IMR-90 (cell line): ENCODE data around the gene IL17B. TPM values are rescaled to one million over a fixed set of nuclear protein-coding genes. Genes with fewer than 3 reads are reported as not detected.

Experiments used
- ATAC-seq: fragments of 200-7000 bp; cut with Tn5 transposase; 2 replicates; pipeline ENCODE4 v1.9.1; 2020; ENCODE audit warnings: low read depth, mild to moderate bottlenecking, moderate library complexity
- BruUV-seq: library from RNA; stranded (reverse); fragments of 400-500 nt; replicated peaks from 2 replicates; lab custom pipeline; 2021; lab: Mats Ljungman, UMichigan
- CTCF ChIA-PET: fragments of 300-600 bp; formaldehyde crosslinking; extraction: SDS; loops from one replicate; lab custom pipeline; 2021; ENCODE audit warnings: antibody characterized with exemption; lab: Yijun Ruan, JAX
- POLR2A ChIA-PET: fragments of 300-600 bp; sonication (Branson Sonifier 250); formaldehyde crosslinking; loops from one replicate; lab custom pipeline; 2022; ENCODE audit warnings: antibody characterized with exemption; ENCODE audit not compliant: unreplicated experiment; lab: Charles Lee
- DNase-seq: peaks from one replicate; pipeline ENCODE4 v3.0.0; 2013
- H2AFZ ChIP-seq: replicated peaks from 2 replicates; pipeline ENCODE3; 2013; ENCODE audit warnings: low read length, mild to moderate bottlenecking; ENCODE audit not compliant: poor library complexity
- H2AK5ac ChIP-seq: 2 replicates; pipeline ENCODE4 v1.6.1; 2013; ENCODE audit warnings: low read depth, low read length, inconsistent platforms
- H2AK9ac ChIP-seq: replicated peaks from 2 replicates; pipeline ENCODE3; 2013; ENCODE audit warnings: mild to moderate bottlenecking, low read depth, low read length, moderate library complexity; ENCODE audit not compliant: poor library complexity
- H2BK120ac ChIP-seq: 2 replicates; pipeline ENCODE4 v1.6.1; 2013; ENCODE audit warnings: low read depth, low read length, inconsistent platforms
- H2BK15ac ChIP-seq: 3 replicates; pipeline ENCODE4 v1.6.1; 2013; ENCODE audit warnings: low read depth, low read length, inconsistent platforms
- H2BK20ac ChIP-seq: 2 replicates; pipeline ENCODE4 v1.6.1; 2013; ENCODE audit warnings: low read depth, mild to moderate bottlenecking, inconsistent platforms, low read length, moderate library complexity
- H2BK5ac ChIP-seq: 2 replicates; pipeline ENCODE4 v1.6.1; 2013; ENCODE audit warnings: mild to moderate bottlenecking, low read depth, low read length, inconsistent platforms; ENCODE audit not compliant: poor library complexity, severe bottlenecking
- H3K14ac ChIP-seq: replicated peaks from 2 replicates; pipeline ENCODE4 v1.6.1; 2013; ENCODE audit warnings: low read depth, low read length, inconsistent platforms
- H3K18ac ChIP-seq: 2 replicates; pipeline ENCODE4 v1.6.1; 2013; ENCODE audit warnings: low read depth, low read length, control low read depth
- H3K23ac ChIP-seq: 2 replicates; pipeline ENCODE4 v1.6.1; 2013; ENCODE audit warnings: low read depth, low read length, inconsistent platforms
- H3K27ac ChIP-seq: 2 replicates; pipeline ENCODE4 v1.5.1; 2013; ENCODE audit warnings: mild to moderate bottlenecking, control low read depth, low read length; ENCODE audit not compliant: insufficient read depth
- H3K27me3 ChIP-seq: 2 replicates; pipeline ENCODE4 v1.6.1; 2013; ENCODE audit warnings: low read length; ENCODE audit not compliant: control insufficient read depth, insufficient read depth
- H3K36me3 ChIP-seq: 2 replicates; pipeline ENCODE4 v1.6.1; 2013; ENCODE audit warnings: low read length, mixed read lengths; ENCODE audit not compliant: control insufficient read depth, insufficient read depth
- H3K4ac ChIP-seq: 2 replicates; pipeline ENCODE4 v1.6.1; 2013; ENCODE audit warnings: low read depth, low read length, inconsistent platforms
- H3K4me1 ChIP-seq: 2 replicates; pipeline ENCODE4 v1.6.1; 2013; ENCODE audit warnings: low read length, mixed read lengths; ENCODE audit not compliant: control insufficient read depth, insufficient read depth
- H3K4me2 ChIP-seq: 2 replicates; pipeline ENCODE4 v1.6.1; 2013; ENCODE audit warnings: low read depth, mild to moderate bottlenecking, control low read depth, low read length, moderate library complexity
- H3K4me3 ChIP-seq: 2 replicates; pipeline ENCODE4 v1.5.1; 2013; ENCODE audit warnings: low read depth, mild to moderate bottlenecking, control low read depth, low read length, moderate library complexity; ENCODE audit not compliant: insufficient read depth
- H3K56ac ChIP-seq: 2 replicates; pipeline ENCODE4 v1.6.1; 2013; ENCODE audit warnings: low read length, inconsistent platforms; ENCODE audit not compliant: insufficient read depth; ENCODE audit errors: extremely low read depth
- H3K79me1 ChIP-seq, 2 experiments: 2 replicates each; pipeline ENCODE4 v1.6.1; 2013; ENCODE audit warnings: low read length in 2 of 2, inconsistent platforms in 1 of 2, low read depth in 1 of 2
- H3K9ac ChIP-seq: 2 replicates; pipeline ENCODE4 v1.6.1; 2013; ENCODE audit warnings: low read depth, low read length, control low read depth
- H3K9me1 ChIP-seq: 2 replicates; pipeline ENCODE4 v1.6.1; 2013; ENCODE audit warnings: low read length, inconsistent platforms; ENCODE audit not compliant: insufficient read depth
- H3K9me3 ChIP-seq: 2 replicates; pipeline ENCODE4 v1.6.1; 2013; ENCODE audit warnings: low read length; ENCODE audit not compliant: control insufficient read depth, insufficient read depth
- H4K20me1 ChIP-seq: 2 replicates; pipeline ENCODE4 v1.6.1; 2013; ENCODE audit warnings: low read length, inconsistent platforms; ENCODE audit not compliant: insufficient read depth
- H4K5ac ChIP-seq: 2 replicates; pipeline ENCODE4 v1.6.1; 2013; ENCODE audit warnings: mild to moderate bottlenecking, low read depth, low read length, control low read depth
- H4K8ac ChIP-seq, 2 experiments: 2 replicates each; pipeline ENCODE4 v1.6.1; 2013; ENCODE audit warnings: low read depth in 2 of 2, low read length in 2 of 2, control low read depth in 1 of 2, inconsistent platforms in 1 of 2
- H4K91ac ChIP-seq: 2 replicates; pipeline ENCODE4 v1.6.1; 2013; ENCODE audit warnings: low read depth, low read length, inconsistent platforms; ENCODE audit not compliant: insufficient read depth
- BHLHE40 ChIP-seq: fragments of 150-350 bp; IDR thresholded peaks from 2 replicates; pipeline ENCODE4 v1.6.1; 2016; ENCODE audit warnings: mild to moderate bottlenecking, low read depth, low read length
- CEBPB ChIP-seq: IDR thresholded peaks from 2 replicates; pipeline ENCODE4 v1.6.1; 2012; ENCODE audit warnings: low read depth, low read length, improper control_type of control experiment
- CHD1 ChIP-seq: IDR thresholded peaks from 2 replicates; pipeline ENCODE4 v1.6.1; 2012; ENCODE audit warnings: low read depth, low read length, improper control_type of control experiment
- ELK1 ChIP-seq: fragments of 150-350 bp; IDR thresholded peaks from 2 replicates; pipeline ENCODE4 v1.6.1; 2016; ENCODE audit warnings: low read depth, mild to moderate bottlenecking, low read length, moderate library complexity, borderline replicate concordance
- FOS ChIP-seq: fragments of 150-350 bp; IDR thresholded peaks from 2 replicates; pipeline ENCODE4 v1.6.1; 2016; ENCODE audit warnings: low read depth, low read length
- MAFK ChIP-seq: IDR thresholded peaks from 2 replicates; pipeline ENCODE4 v1.6.1; 2012; ENCODE audit warnings: low read depth, low read length, improper control_type of control experiment
- MAZ ChIP-seq: IDR thresholded peaks from 2 replicates; pipeline ENCODE4 v1.6.1; 2012; ENCODE audit warnings: low read depth, mild to moderate bottlenecking, low read length, improper control_type of control experiment, moderate library complexity, borderline replicate concordance
- MXI1 ChIP-seq: IDR thresholded peaks from 2 replicates; pipeline ENCODE4 v1.6.1; 2012; ENCODE audit warnings: low read depth, mild to moderate bottlenecking, low read length, moderate library complexity, borderline replicate concordance
- NFE2L2 ChIP-seq: fragments of 150-350 bp; IDR thresholded peaks from 2 replicates; pipeline ENCODE4 v1.6.1; 2016; ENCODE audit warnings: low read depth, mild to moderate bottlenecking, low read length
- POLR2A ChIP-seq: IDR thresholded peaks from 2 replicates; pipeline ENCODE4 v1.6.1; 2012; ENCODE audit warnings: mild to moderate bottlenecking, low read depth, low read length
- RAD21 ChIP-seq: IDR thresholded peaks from 2 replicates; pipeline ENCODE4 v1.6.1; 2012; ENCODE audit warnings: low read length, improper control_type of control experiment
- RCOR1 ChIP-seq: IDR thresholded peaks from 2 replicates; pipeline ENCODE4 v1.6.1; 2012; ENCODE audit warnings: mild to moderate bottlenecking, low read length, improper control_type of control experiment; ENCODE audit not compliant: insufficient replicate concordance
- SMC3 ChIP-seq: fragments of 150-350 bp; IDR thresholded peaks from 2 replicates; pipeline ENCODE4 v1.6.1; 2016; ENCODE audit warnings: low read depth, mild to moderate bottlenecking, antibody characterized with exemption, low read length, moderate library complexity
- USF2 ChIP-seq: fragments of 150-350 bp; IDR thresholded peaks from 2 replicates; pipeline ENCODE4 v1.6.1; 2017; ENCODE audit warnings: mild to moderate bottlenecking, antibody characterized with exemption, low read length, low read depth
- WGBS, 2 experiments: methylation state at CpG; one replicate each; pipeline versions ENCODE4 v1.1.5 to v1.1.7; 2013; ENCODE audit warnings: missing lambda C conversion rate in 2 of 2; ENCODE audit not compliant: insufficient read length in 1 of 2; ENCODE audit errors: extremely low coverage in 2 of 2; 5-methylcytosine and 5-hydroxymethylcytosine counted together
- dilution Hi-C: fragments of 300-500 bp; cut with HindIII; formaldehyde crosslinking; loops from one replicate; pipeline ENCODE4 v1.14.3; 2018; ENCODE audit warnings: low sequenced_read_pairs; ENCODE audit not compliant: unreplicated experiment
- in situ Hi-C: fragments of 300-500 bp; cut with MboI; formaldehyde crosslinking; loops from 3 replicates; pipeline ENCODE4 v1.14.3; 2019; ENCODE audit warnings: low sequenced_read_pairs, inconsistent platforms, mixed read lengths
- intact Hi-C: fragments of 100-400 bp; cut with micrococcal nuclease; formaldehyde crosslinking; loops from 2 replicates; pipeline ENCODE4 v1.10.0; 2022
- polyA plus RNA-seq, 3 experiments: library from polyadenylated mRNA; depleted of rRNA; stranded (reverse); fragments of >200 nt; gene quantifications; 2 replicates each; pipeline ENCODE4 v1.2.3, GENCODE V29; 2012; ENCODE audit warnings: low replicate concordance in 1 of 3
- total RNA-seq: library from RNA; depleted of rRNA; stranded (reverse); fragments of >200 nt; gene quantifications from 2 replicates; pipeline ENCODE4 v1.2.3, GENCODE V29; 2012
- TF ChIP-seq, protein P1 (sequence below): conservative IDR thresholded peaks from 2 replicates; pipeline ENCODE4 v1.5.1; 2012; ENCODE audit warnings: mild to moderate bottlenecking, low read depth, low read length, improper control_type of control experiment

The IL17B gene
- total and polyA plus RNA-seq, 2 of the 4 experiments (the other 2 are of a cell fraction), result 0.31 TPM; not detected in 1

DNA sequence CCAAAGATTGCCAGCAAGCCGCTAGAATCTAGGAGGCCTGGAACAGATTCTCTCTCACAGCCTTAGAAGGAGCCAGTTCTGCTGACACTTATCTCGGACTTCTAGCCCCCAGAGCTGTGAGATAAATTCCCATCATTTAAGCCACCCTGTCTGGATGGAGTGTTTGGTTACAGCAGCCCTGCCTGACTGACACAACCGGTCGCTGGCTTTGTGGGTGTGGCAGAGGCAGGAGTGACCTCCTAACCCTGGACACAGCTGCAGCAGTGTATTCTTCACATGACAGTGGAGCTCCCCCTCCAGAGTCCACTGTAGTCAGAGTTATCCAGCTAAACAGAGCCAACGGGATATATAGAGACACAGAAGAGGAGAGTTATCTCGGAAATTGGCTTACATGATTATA lies 21.2 kb upstream of the IL17B start:
- no peak overlapping the region for H3K9ac ChIP-seq
- H3K4me1 ChIP-seq, result peaks cover 16% of the 10 kb centered on the region
- TF ChIP-seq CHD1 (no peak), USF2 (no peak), POLR2A (no peak), BHLHE40 (no peak), RCOR1 (no peak), NFE2L2 (no peak), ELK1 (no peak), MAFK (no peak), RAD21 (no peak), SMC3 (no peak), MXI1 (no peak), MAZ (no peak), CEBPB (no peak), FOS (no peak)
- TF ChIP-seq, protein P1, sequence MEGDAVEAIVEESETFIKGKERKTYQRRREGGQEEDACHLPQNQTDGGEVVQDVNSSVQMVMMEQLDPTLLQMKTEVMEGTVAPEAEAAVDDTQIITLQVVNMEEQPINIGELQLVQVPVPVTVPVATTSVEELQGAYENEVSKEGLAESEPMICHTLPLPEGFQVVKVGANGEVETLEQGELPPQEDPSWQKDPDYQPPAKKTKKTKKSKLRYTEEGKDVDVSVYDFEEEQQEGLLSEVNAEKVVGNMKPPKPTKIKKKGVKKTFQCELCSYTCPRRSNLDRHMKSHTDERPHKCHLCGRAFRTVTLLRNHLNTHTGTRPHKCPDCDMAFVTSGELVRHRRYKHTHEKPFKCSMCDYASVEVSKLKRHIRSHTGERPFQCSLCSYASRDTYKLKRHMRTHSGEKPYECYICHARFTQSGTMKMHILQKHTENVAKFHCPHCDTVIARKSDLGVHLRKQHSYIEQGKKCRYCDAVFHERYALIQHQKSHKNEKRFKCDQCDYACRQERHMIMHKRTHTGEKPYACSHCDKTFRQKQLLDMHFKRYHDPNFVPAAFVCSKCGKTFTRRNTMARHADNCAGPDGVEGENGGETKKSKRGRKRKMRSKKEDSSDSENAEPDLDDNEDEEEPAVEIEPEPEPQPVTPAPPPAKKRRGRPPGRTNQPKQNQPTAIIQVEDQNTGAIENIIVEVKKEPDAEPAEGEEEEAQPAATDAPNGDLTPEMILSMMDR, result no peak
- peaks cover 7% of the 10 kb centered on the region for H3K9me1 ChIP-seq
- no peak for ATAC-seq
- H3K18ac ChIP-seq, result no peak overlapping the region
- H3K56ac ChIP-seq, result no peak overlapping the region
- H3K27ac ChIP-seq, result no peak overlapping the region
- no peak overlapping the region; the same call in 2 of the 3 replicates for H2BK15ac ChIP-seq
- no peak overlapping the region for H4K91ac ChIP-seq
- 0 out of 2 replicates have a peak overlapping the region, but pooled peaks have one; percentile 36 for H3K14ac ChIP-seq
- no peaks in the 10 kb centered on the region for H3K27me3 ChIP-seq
- H2AK5ac ChIP-seq, result peak overlapping the region; percentile 4; the same call in 1 of the 2 replicates
- peaks cover 0 to 14% of the 10 kb centered on the region in 2 experiments; a peak in 3 of 4 replicates for H3K79me1 ChIP-seq
- H2AFZ ChIP-seq, result peak overlapping the region; percentile 26
- POLR2A ChIA-PET, result no interaction called here
- H3K4me2 ChIP-seq, result no peak overlapping the region
- no peak overlapping the region for H2BK5ac ChIP-seq
- peak overlapping the region in 1 of 2 experiments; percentile 16; a peak in 1 of 4 replicates for H4K8ac ChIP-seq
- H3K9me3 ChIP-seq, result no peaks in the 10 kb centered on the region
- no peak overlapping the region for H2AK9ac ChIP-seq
- WGBS, 2 experiments, result 100% methylated on average over 1 of the region's 6 CpGs; no CpG with 5 or more reads in 1 of the 2 experiments
- in situ Hi-C loops, result no loop called here
- H3K4ac ChIP-seq, result no peak overlapping the region
- H2BK20ac ChIP-seq, result no peak overlapping the region
- intact Hi-C loops, result no loop called here
- BruUV-seq, result no TSS peak
- dilution Hi-C loops, result no loop called here
- CTCF ChIA-PET, result interaction anchor here (1.0 kb wide), 1 partner anchor 18 kb away, joined by 3 read pairs; no protein-coding TSS in a partner anchor
- H4K5ac ChIP-seq, result no peak overlapping the region
- H4K20me1 ChIP-seq, result peaks cover 6% of the 10 kb centered on the region
- no peak for DNase-seq
- H3K4me3 ChIP-seq, result no peak overlapping the region
- H3K36me3 ChIP-seq, result no peaks in the 10 kb centered on the region
- 0 out of 2 replicates have a peak overlapping the region, but pooled peaks have one; percentile 5 for H2BK120ac ChIP-seq
- no peak overlapping the region for H3K23ac ChIP-seq
